D721Med (cell line): ENCODE results near the gene TTC22.

Experiments
- DNase-seq: peaks from one replicate; pipeline ENCODE4 v3.0.0; 2011; ENCODE audit warnings: low spot score; ENCODE audit not compliant: insufficient read length
- FAIRE-seq: peaks from 2 replicates; lab custom pipeline; 2011; peaks lifted over from hg19 to GRCh38; lab: Jason Lieb, UNC
- CTCF ChIP-seq: IDR thresholded peaks from 2 replicates; pipeline ENCODE4 v1.5.1; 2012; ENCODE audit warnings: mild to moderate bottlenecking, control low read depth; ENCODE audit not compliant: insufficient read depth; ENCODE audit errors: missing control alignments

Gene TTC22

GRCh38 chr1:54738244-54738643 is 62.9 kb downstream of the TTC22 start:
- DNase-seq (no peak), FAIRE-seq (no peak)
- no peak for TF ChIP-seq CTCF

GRCh38 chr1:54736685-54737084 is 64.4 kb downstream of the TTC22 start:
- FAIRE-seq (no peak), DNase-seq (no peak)
- TF ChIP-seq CTCF: no peak
